Stimulated activated CD8-positive, alpha-beta memory T cell treated with anti-CD3 and anti-CD28 coated beads, Interleukin-12 subunit alpha, Interleukin-12 subunit beta, amount 100 ng/mL, for 24 hours (primary cell): ENCODE measurements around the gene ZAR1.
"Not testable (repeated sequence)": the region's sequence is repeated elsewhere in the genome, so short reads cannot be mapped to it uniquely, and the experiment has no call there.

Source experiments
- DNase-seq: peaks from one replicate; pipeline ENCODE4 v3.0.0-alpha.2; 2020; ENCODE audit errors: extremely low read depth

ZAR1 gene

GRCh38 chr4:48490012-48490679, at the start of gene ZAR1:
TSS of gene ZAR1 (plus strand) at chr4:48490252. CDS start at chr4:48490292, 40 bp downstream.
- DNase-seq: no peak

DNA sequence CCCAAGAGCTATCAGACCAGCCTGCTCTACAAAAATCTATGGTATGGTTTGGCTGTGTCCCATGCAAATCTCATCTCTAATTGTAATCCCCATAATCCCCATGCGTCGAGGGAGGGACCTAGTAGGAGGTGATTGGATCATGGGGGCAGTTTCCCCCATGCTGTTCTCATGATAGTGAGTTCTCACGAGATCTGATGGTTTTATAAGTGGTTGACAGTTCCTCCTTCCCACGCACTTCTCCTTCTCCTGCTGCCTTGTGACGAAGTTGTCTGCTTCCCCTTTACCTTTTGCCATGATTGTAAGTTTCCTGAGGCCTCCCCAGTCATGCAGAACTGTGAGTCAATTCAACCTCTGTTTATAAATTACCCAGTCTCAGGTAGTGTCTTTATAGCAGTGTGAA, 49.1 kb upstream of the ZAR1 start:
- not testable (repeated sequence) for DNase-seq

DNA sequence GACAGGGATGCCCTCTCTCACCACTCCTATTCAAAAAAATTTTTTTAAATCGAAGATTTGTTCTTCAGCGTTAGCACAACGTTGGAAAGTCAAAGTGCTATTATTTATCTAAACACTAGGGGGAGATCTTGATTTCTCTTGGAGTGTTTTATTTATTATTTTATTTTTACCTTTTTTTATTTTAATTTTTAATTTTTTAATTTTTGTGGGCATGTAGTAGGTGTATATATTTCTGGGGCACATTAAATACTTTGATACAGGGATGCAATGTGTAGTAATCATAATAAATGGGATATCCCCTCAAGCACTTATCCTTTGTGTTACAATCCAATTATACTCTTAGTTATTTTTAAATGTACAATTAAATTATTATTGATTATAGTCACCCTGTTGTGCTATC, 44.3 kb upstream of the ZAR1 start:
- no peak for DNase-seq

GRCh38 chr4:48446642-48447041, 43.4 kb upstream of the ZAR1 start:
- DNase-seq: no peak

DNA sequence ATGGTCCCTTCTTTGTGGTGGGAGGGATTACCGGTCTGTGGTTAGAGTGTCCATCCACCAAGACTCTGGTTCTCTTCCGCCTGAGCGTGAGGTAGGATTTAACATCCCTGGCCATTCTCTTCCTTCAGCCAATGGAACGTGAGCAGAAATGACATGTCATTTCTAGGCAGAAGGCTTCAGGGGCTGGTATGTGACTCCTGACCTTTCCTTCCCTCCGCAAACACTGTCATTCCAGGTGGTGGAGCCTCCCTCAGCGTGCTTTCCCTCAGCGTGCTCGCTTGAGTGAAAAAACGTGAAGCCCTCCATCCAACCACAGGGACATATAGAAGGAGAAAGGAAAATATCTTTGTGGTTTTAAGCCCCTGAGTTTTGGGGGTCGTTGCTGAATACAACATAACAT, 40.9 kb upstream of the ZAR1 start:
- DNase-seq: no peak

- DNase-seq: no peak
Measured at GRCh38 chr4:48450740-48451139, 39.3 kb upstream of the ZAR1 start.

GRCh38 chr4:48451656-48452055, 38.4 kb upstream of the ZAR1 start:
- DNase-seq: not testable (repeated sequence)

GRCh38 chr4:48454591-48454990, 35.5 kb upstream of the ZAR1 start:
- no peak for DNase-seq

GRCh38 chr4:48461000-48461399, 29.1 kb upstream of the ZAR1 start:
- DNase-seq: no peak

GRCh38 chr4:48462363-48462762, 27.7 kb upstream of the ZAR1 start:
- no peak for DNase-seq

GRCh38 chr4:48467442-48467841, 22.6 kb upstream of the ZAR1 start:
- DNase-seq: no peak

DNA sequence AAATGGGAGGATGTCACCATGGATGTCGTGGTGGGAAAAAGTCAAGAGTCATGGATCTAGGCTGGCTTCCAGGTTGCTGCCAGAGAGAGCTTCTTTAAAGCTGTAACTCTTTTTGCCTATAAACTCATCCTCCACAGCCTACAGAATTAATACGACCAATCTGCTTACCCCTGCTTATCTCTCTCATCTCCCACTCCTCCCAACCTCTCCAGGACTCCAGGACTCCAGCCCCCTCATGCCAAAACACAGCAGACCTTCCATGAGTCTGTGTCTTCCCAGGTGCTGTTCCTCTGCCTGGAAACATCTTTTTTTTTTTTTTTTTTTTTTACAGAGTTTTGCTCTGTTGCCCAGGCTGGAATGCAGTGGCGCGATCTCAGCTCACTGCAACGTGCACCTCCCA, 22.2 kb upstream of the ZAR1 start:
- DNase-seq: no peak

DNA sequence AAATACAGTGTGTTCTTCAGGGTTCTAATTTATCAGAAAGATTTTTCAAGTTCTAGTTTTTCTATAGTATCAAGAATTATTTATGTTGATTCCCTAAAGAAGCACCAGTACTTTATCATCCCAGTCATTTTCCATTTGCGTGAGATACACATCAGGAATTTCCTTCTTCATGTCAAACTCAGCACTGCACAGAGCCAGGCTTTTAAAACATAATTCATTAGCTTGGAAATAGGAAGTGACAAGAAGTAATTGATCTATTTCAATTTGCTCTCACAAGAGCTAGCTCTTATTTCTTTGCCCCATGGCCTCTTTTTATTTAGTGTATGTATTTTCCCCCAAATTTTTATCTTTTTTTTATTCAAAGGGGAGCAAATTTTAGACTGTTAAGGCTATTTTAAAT, 19.9 kb upstream of the ZAR1 start:
- no peak for DNase-seq

- DNase-seq: no peak
Measured at GRCh38 chr4:48470570-48470969, 19.5 kb upstream of the ZAR1 start.

- no peak for DNase-seq
Measured at GRCh38 chr4:48472794-48473193, 17.3 kb upstream of the ZAR1 start.

DNA sequence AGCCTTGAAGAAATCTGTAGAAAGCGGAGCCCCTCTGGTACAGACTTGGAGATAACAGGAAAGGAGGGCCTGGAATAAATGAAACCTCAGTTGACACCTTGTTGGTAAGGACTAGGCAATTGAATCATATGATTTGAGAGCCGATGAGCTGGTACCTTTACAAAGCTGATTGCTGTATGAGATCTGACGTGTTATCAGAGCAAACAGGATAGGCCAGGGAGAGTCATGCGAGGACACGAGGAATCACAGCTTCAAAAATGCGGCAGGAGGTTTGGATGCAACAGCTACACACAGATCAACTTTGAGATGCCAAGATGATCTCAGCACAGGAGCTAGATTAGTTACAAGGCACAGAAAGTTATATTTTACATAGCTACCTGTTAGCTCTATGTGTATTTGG, 14.3 kb upstream of the ZAR1 start:
- DNase-seq: no peak

DNA sequence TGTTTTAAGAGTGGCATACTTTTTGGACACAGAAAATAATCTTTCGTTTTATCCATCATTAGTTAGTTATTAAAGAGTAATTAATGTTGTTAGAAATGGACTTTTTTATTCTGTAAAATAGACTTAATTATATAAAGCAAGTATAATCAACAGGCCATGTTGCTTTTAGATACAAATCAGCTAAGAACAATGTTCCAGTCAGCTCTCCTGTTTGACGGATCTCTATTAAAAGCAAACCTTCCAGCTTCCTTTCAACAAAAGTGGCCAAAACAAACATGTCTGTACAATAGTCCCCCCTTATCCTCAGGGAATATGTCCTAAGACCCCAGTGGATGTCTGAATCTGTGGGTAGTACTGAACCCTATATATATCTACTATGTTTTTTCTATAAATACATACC, 11.8 kb upstream of the ZAR1 start:
- DNase-seq: no peak

GRCh38 chr4:48481581-48481980, 8.5 kb upstream of the ZAR1 start:
- no peak for DNase-seq

GRCh38 chr4:48483006-48483776, 6.9 kb upstream of the ZAR1 start, which contains the start of gene SLC10A4:
TSS of gene SLC10A4 (plus strand) at chr4:48483343. CDS start at chr4:48483562, 219 bp downstream.
- DNase-seq: no peak

DNA sequence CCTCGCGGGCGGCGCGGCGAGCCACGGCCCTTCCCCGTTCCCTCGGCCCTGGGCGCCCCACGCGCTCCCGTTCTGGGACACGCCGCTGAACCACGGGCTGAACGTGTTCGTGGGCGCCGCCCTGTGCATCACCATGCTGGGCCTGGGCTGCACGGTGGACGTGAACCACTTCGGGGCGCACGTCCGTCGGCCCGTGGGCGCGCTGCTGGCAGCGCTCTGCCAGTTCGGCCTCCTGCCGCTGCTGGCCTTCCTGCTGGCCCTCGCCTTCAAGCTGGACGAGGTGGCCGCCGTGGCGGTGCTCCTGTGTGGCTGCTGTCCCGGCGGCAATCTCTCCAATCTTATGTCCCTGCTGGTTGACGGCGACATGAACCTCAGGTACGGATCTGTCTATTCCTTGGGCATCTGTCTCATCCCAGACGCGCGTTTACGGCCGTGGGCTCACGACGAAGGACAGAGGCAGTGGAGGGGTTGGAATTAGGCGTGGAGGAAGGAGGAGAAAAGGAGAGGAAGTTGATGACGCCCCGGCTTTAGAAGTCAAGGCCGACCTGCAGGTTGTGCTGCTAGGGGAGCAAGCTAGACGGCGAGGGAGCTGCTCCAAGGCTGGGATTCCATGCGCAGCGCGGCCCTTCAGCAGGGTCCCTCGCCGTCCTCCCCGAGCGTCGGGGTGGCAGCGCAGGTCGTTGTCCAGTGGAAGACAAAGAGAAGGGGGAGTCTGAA, 6.1 kb upstream of the ZAR1 start:
- DNase-seq: no peak

DNA sequence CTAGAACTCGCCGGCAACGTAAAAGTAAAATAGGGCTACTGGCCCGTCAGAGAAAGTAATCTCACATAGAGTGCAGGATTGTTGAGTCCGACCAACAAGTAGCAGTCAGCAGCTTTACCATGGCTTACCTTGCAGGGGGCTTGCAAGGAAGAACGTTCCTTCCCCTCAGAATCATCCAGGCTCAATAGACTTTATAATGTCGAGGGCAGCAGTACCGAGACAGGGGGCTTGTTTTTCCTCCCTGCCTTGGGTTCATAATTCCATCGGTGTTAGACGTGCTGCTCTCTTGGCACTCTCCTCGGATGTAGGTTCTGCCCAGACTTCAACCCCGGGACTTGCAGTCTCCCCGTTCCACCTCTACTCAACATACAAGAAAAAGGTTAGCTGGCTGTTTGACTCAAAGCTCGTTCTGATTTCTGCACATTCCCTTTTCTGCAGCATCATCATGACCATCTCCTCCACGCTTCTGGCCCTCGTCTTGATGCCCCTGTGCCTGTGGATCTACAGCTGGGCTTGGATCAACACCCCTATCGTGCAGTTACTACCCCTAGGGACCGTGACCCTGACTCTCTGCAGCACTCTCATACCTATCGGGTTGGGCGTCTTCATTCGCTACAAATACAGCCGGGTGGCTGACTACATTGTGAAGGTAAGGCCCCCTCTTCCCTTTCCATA, 5.4 kb upstream of the ZAR1 start:
- no peak for DNase-seq

DNA sequence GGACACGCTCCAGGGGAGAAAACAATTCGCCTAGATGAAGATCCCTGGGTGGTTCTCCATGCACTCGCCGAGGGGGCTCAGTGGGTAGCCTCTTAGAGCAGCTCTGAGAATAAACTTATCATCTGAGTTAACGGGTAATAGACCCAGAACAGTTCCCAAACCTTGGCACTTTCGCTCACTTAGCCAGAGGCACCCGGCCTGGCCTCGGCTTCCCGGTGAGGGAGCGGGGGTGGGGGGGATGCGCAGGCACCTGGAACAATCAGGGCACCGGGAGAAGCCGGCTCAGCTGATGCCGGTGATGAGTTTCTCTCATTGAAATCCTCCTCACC, 405 bp upstream of the ZAR1 start:
- DNase-seq: no peak
